Adrenal gland (tissue), 12 donors: ENCODE results near the gene IFNL4. TPM values are rescaled to one million over a fixed set of nuclear protein-coding genes. Genes with fewer than 3 reads are reported as not detected.

Source experiments
- DNase-seq, 7 donors: peaks; one replicate each; pipeline ENCODE4 v3.0.0-alpha.2; 2019 to 2020
- H3K27ac ChIP-seq, 5 donors: fragments of 200-600 bp; sonication (generic) in 4 of 5; 1 replicate in 3 of 5; 2 replicates in 2 of 5; pipeline versions ENCODE4 v1.5.1 to v1.8.0; 2016 to 2020; ENCODE audit warnings: mild to moderate bottlenecking in 1 of 5
- H3K27me3 ChIP-seq: fragments of 200-600 bp; 2 replicates; pipeline ENCODE4 v1.8.0; 2021
- H3K36me3 ChIP-seq, 2 donors: fragments of 200-600 bp; replicated peaks in 1 of 2; 1 replicate in 1 of 2; 2 replicates in 1 of 2; pipeline versions ENCODE4 v1.5.1 to v1.8.0; 2018 to 2022
- H3K4me1 ChIP-seq, 2 donors: fragments of 200-600 bp; replicated peaks in 1 of 2; 1 replicate in 1 of 2; 2 replicates in 1 of 2; pipeline versions ENCODE4 v1.5.1 to v1.8.0; 2018 to 2021
- H3K4me3 ChIP-seq, 4 donors: fragments of 200-600 bp; sonication (generic) in 3 of 4; one replicate each; pipeline ENCODE4 v1.5.1; 2016 to 2018
- H3K9me3 ChIP-seq, 3 donors: fragments of 200-600 bp; sonication (generic) in 1 of 3; replicated peaks in 1 of 3; 1 replicate in 2 of 3; 2 replicates in 1 of 3; pipeline versions ENCODE4 v1.5.1 to v1.8.0; 2016 to 2021
- CTCF ChIP-seq, 6 experiments: fragments of 450-650 bp in 4 of 6; fragments of 200-600 bp in 2 of 6; sonication (generic) in 1 of 6; IDR thresholded peaks; 1 replicate in 5 of 6; 2 replicates in 1 of 6; pipeline versions ENCODE4 v1.5.1 to v1.8.0; 2016 to 2021; ENCODE audit warnings: antibody characterized with exemption in 6 of 6, mild to moderate bottlenecking in 2 of 6, moderate library complexity in 1 of 6
- POLR2A ChIP-seq, 2 donors: fragments of 450-650 bp; IDR thresholded peaks; one replicate each; pipeline ENCODE4 v1.6.1; 2017; ENCODE audit warnings: antibody characterized with exemption in 2 of 2, mild to moderate bottlenecking in 2 of 2, moderate library complexity in 1 of 2
- WGBS, 4 donors: extraction: QIAGEN DNeasy Blood & Tissue Kit in 2 of 4; methylation state at CpG; one replicate each; pipeline versions ENCODE4 v1.1.5 to v1.1.7; 2013 to 2017; 5-methylcytosine and 5-hydroxymethylcytosine counted together
- intact Hi-C, 2 donors: fragments of 100-400 bp; cut with DNase I; formaldehyde crosslinking; loops; one replicate each; pipeline versions ENCODE4 v1.14.1 to v1.15.0; 2022 to 2023
- polyA plus RNA-seq, 3 donors: library from polyadenylated mRNA; stranded (reverse); fragments of 200-250 nt in 2 of 3; fragments of 350-450 nt in 1 of 3; fragmentation: Illumina TruSeq in 1 of 3; extraction: RNeasy Lipid Tissue Mini Kit (QIAGEN cat#74804) in 1 of 3; gene quantifications; one replicate each; pipeline ENCODE4 v1.2.3, GENCODE V29; 2013 to 2014
- total RNA-seq, 9 donors: library from RNA; depleted of rRNA in 4 of 9; stranded (reverse); fragments of >200 nt in 4 of 9; fragments of 120-200 nt in 1 of 9; fragmentation: NEBNext Ultra II Directional in 1 of 9; extraction: Animal tissue kit (Norgen Biotek cat#: 25700) in 1 of 9; gene quantifications; one replicate each; pipeline versions ENCODE4 v1.1.0 to v1.2.4, GENCODE V29; 2013 to 2023
- donor health status: healthy with polysubstance abuse.
- donor health status: Bipolar disorder and iron deficiency.
- donor health status: DM: yes; HTN: yes; CAD: no.
- donor health status: DM: no; HTN: no; CAD: no.
- donor health status: DM: no; HTN: no; CAD: no.
- donor health status: DM: yes; HTN: yes; CAD: no.

IFNL4 gene
- total and polyA plus RNA-seq, 12 donors, result not detected

GRCh38 chr19:39196860-39197562 lies 51.6 kb downstream of the IFNL4 start, which contains the start of gene NCCRP1:
TSS of gene NCCRP1 (plus strand) at chr19:39196964. CDS start at chr19:39196983, 19 bp downstream.
- TF ChIP-seq CTCF (IDR thresholded peaks at IDR 0.05) (no peak), POLR2A (IDR thresholded peaks at IDR 0.05) (no peak)
- Histone ChIP-seq H3K4me1 (no peaks in the 10 kb centered on the region), H3K27me3 (peaks cover 30% of the 10 kb centered on the region), H3K9me3 (no peaks in the 10 kb centered on the region), H3K27ac (no peak within 1 kb of the TSS), H3K36me3 (no peaks in the 10 kb centered on the region), H3K4me3 (no peak within 1 kb of the TSS)
- 13 to 21% (median 19%) methylated on average over 13 to 51 of the region's 51 CpGs for WGBS, 4 donors
- no peak for DNase-seq
- intact Hi-C loops, result no loop called here

DNA sequence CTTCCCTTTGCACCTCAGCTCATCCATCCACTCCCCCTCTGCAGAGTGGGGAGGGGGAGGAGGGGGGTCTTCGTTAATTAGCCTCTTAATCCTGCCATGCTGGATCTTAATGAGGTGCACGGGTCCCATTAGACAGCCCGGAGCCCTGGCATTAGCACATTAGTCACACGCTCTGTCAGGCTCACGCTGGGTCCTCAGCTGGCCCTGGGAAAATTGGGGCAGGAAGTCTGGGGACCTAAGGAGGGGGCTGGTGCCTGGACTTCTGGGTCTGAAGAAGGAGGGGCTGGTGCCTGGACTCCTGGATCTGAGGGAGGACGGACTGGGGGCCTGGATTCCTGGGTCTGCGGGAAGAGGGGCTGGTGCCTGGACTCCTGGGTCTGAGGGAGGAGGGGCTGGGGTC lies 52.3 kb downstream of the IFNL4 start:
- peaks cover 30% of the 10 kb centered on the region for H3K27me3 ChIP-seq
- no peak for TF ChIP-seq CTCF (IDR thresholded peaks at IDR 0.05)
- TF ChIP-seq POLR2A (IDR thresholded peaks at IDR 0.05), result no peak

More for the DNA sequence above, 52.3 kb downstream of the IFNL4 start:
- intact Hi-C loops, result no loop called here
- H3K36me3 ChIP-seq, result no peaks in the 10 kb centered on the region
- WGBS, 4 donors, result 26 to 43% (median 36%) methylated on average over 3 to 7 of the region's 7 CpGs
- no peak overlapping the region for H3K4me3 ChIP-seq
- DNase-seq, result no peak
- H3K9me3 ChIP-seq, result no peaks in the 10 kb centered on the region
- no peaks in the 10 kb centered on the region for H3K4me1 ChIP-seq
- no peak overlapping the region for H3K27ac ChIP-seq

Other genes starting within 250 kb of the IFNL4 start
- gene FBXO27, start 216.3 kb downstream of the IFNL4 start, total RNA-seq, result 10 to 100 TPM in 2 of 9 donors, 1 to 10 TPM in 7; 1.8 to 17.2 (median 3.6) TPM
- gene FBXO27, start 216.3 kb downstream of the IFNL4 start, polyA plus RNA-seq, result 1 to 10 TPM; 1.1 to 2.3 (median 2.0) TPM
- not detected for gene ACP7, start 164.5 kb downstream of the IFNL4 start, total RNA-seq
- gene ACP7, start 164.5 kb downstream of the IFNL4 start, polyA plus RNA-seq, result not detected
- gene PAK4, start 123.1 kb downstream of the IFNL4 start, total RNA-seq, result 10 to 100 TPM in 8 of 9 donors, 1 to 10 TPM in 1; 7.5 to 61.0 (median 20.1) TPM
- 10 to 100 TPM in 2 of 3 donors, 1 to 10 TPM in 1; 7.2 to 33.1 (median 27.5) TPM for gene PAK4, start 123.1 kb downstream of the IFNL4 start, polyA plus RNA-seq
- under 1 TPM in 3 of 9 donors, not detected in 6; 0.11 to 0.78 (median 0.11) TPM for gene NCCRP1, start 51.9 kb downstream of the IFNL4 start, total RNA-seq
- under 1 TPM in 2 of 3 donors, not detected in 1; 0.10 to 0.32 TPM for gene NCCRP1, start 51.9 kb downstream of the IFNL4 start, polyA plus RNA-seq
- under 1 TPM in 3 of 9 donors, not detected in 6; 0.43 to 0.76 (median 0.67) TPM for gene SYCN, start 44.6 kb downstream of the IFNL4 start, total RNA-seq
- gene SYCN, start 44.6 kb downstream of the IFNL4 start, polyA plus RNA-seq, result not detected
- gene IFNL3, start 3.9 kb downstream of the IFNL4 start, total RNA-seq, result not detected
- gene IFNL3, start 3.9 kb downstream of the IFNL4 start, polyA plus RNA-seq, result not detected
- gene IFNL2, start 19.5 kb upstream of the IFNL4 start, total RNA-seq, result not detected
- gene IFNL2, start 19.5 kb upstream of the IFNL4 start, polyA plus RNA-seq, result not detected
- not detected for gene IFNL1, start 47.6 kb upstream of the IFNL4 start, total RNA-seq
- gene IFNL1, start 47.6 kb upstream of the IFNL4 start, polyA plus RNA-seq, result not detected
- 1 to 10 TPM in 2 of 9 donors, under 1 TPM in 7; 0.34 to 1.4 (median 0.69) TPM for gene LRFN1, start 72.0 kb upstream of the IFNL4 start, total RNA-seq
- 1 to 10 TPM in 1 of 3 donors, under 1 TPM in 2; 0.15 to 1.8 (median 0.74) TPM for gene LRFN1, start 72.0 kb upstream of the IFNL4 start, polyA plus RNA-seq
- 10 to 100 TPM; 13.4 to 45.8 (median 35.2) TPM for gene GMFG, start 87.2 kb upstream of the IFNL4 start, total RNA-seq
- gene GMFG, start 87.2 kb upstream of the IFNL4 start, polyA plus RNA-seq, result 10 to 100 TPM; 22.6 to 92.5 (median 76.2) TPM
- 100 to 1,000 TPM in 3 of 9 donors, 10 to 100 TPM in 6; 37.9 to 111 (median 98.5) TPM for gene SAMD4B, start 93.6 kb upstream of the IFNL4 start, total RNA-seq
- gene SAMD4B, start 93.6 kb upstream of the IFNL4 start, polyA plus RNA-seq, result 100 to 1,000 TPM in 2 of 3 donors, 10 to 100 TPM in 1; 50.0 to 280 (median 211) TPM
- gene PAF1, start 142.2 kb upstream of the IFNL4 start, total RNA-seq, result 10 to 100 TPM; 46.8 to 60.2 (median 54.2) TPM
- 10 to 100 TPM; 50.9 to 86.9 (median 51.6) TPM for gene PAF1, start 142.2 kb upstream of the IFNL4 start, polyA plus RNA-seq
- 100 to 1,000 TPM in 1 of 9 donors, 10 to 100 TPM in 8; 36.1 to 221 (median 64.0) TPM for gene MED29, start 142.5 kb upstream of the IFNL4 start, total RNA-seq
- 10 to 100 TPM; 43.6 to 49.6 (median 49.2) TPM for gene MED29, start 142.5 kb upstream of the IFNL4 start, polyA plus RNA-seq
- gene ZFP36, start 158.0 kb upstream of the IFNL4 start, total RNA-seq, result 100 to 1,000 TPM in 3 of 9 donors, 10 to 100 TPM in 5, 1 to 10 TPM in 1; 5.7 to 187 (median 81.8) TPM
- gene ZFP36, start 158.0 kb upstream of the IFNL4 start, polyA plus RNA-seq, result 100 to 1,000 TPM in 2 of 3 donors, 10 to 100 TPM in 1; 64.8 to 193 (median 113) TPM
- gene PLEKHG2, start 163.8 kb upstream of the IFNL4 start, total RNA-seq, result 10 to 100 TPM in 8 of 9 donors, 1 to 10 TPM in 1; 9.6 to 23.4 (median 17.8) TPM
- 10 to 100 TPM in 2 of 3 donors, 1 to 10 TPM in 1; 3.6 to 44.8 (median 16.3) TPM for gene PLEKHG2, start 163.8 kb upstream of the IFNL4 start, polyA plus RNA-seq
- 1,000 to 10,000 TPM in 6 of 9 donors, 100 to 1,000 TPM in 3; 229 to 1,939 (median 1,252) TPM for gene RPS16, start 187.1 kb upstream of the IFNL4 start, total RNA-seq
- 1,000 to 10,000 TPM; 1,071 to 2,033 (median 1,152) TPM for gene RPS16, start 187.1 kb upstream of the IFNL4 start, polyA plus RNA-seq
- 100 to 1,000 TPM in 3 of 9 donors, 10 to 100 TPM in 6; 42.0 to 145 (median 85.3) TPM for gene SUPT5H, start 196.7 kb upstream of the IFNL4 start, total RNA-seq
- 100 to 1,000 TPM; 107 to 612 (median 233) TPM for gene SUPT5H, start 196.7 kb upstream of the IFNL4 start, polyA plus RNA-seq
- gene TIMM50, start 232.0 kb upstream of the IFNL4 start, total RNA-seq, result 10 to 100 TPM; 52.8 to 93.4 (median 65.0) TPM
- gene TIMM50, start 232.0 kb upstream of the IFNL4 start, polyA plus RNA-seq, result 100 to 1,000 TPM in 2 of 3 donors, 10 to 100 TPM in 1; 77.7 to 147 (median 118) TPM